ENCODE data around the gene PLEKHH1.

Gene PLEKHH1

DNA sequence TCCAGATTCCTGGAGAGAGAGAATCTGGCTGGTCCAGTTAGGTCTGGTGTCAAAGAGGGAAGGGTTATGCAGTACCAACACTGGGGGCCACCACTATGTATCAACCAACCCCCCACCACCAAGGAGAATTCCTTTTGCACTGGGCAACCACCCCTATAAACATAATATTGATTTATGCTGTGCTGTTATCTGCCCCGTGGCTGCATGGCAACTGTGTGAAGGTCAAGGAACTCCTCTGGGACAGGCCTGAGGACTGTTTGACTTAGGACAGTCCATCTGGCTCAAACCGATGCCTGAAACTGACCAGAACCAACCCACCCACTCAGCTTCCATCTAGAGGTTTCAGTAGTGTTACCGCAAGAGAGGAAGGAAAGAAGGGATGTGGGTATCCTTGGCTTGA lies 20.5 kb downstream of the PLEKHH1 start:
- Histone ChIP-seq H3K4me3 (replicated peaks; ENCODE audit: insufficient read depth, low read length) (no peak overlapping the region), H3K27me3 (ENCODE audit: insufficient read depth, poor library complexity, severe bottlenecking) (no peaks in the 10 kb centered on the region), H3K27ac (replicated peaks) (no peak overlapping the region)
- no peak for DNase-seq (ENCODE audit: low read depth in 1 of 2, low spot score in 1 of 2)
- TF ChIP-seq, protein P1, sequence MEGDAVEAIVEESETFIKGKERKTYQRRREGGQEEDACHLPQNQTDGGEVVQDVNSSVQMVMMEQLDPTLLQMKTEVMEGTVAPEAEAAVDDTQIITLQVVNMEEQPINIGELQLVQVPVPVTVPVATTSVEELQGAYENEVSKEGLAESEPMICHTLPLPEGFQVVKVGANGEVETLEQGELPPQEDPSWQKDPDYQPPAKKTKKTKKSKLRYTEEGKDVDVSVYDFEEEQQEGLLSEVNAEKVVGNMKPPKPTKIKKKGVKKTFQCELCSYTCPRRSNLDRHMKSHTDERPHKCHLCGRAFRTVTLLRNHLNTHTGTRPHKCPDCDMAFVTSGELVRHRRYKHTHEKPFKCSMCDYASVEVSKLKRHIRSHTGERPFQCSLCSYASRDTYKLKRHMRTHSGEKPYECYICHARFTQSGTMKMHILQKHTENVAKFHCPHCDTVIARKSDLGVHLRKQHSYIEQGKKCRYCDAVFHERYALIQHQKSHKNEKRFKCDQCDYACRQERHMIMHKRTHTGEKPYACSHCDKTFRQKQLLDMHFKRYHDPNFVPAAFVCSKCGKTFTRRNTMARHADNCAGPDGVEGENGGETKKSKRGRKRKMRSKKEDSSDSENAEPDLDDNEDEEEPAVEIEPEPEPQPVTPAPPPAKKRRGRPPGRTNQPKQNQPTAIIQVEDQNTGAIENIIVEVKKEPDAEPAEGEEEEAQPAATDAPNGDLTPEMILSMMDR (IDR thresholded peaks at IDR 0.05; ENCODE audit: insufficient read depth, low read length), result no peak
- TF ChIP-seq GABPA (IDR thresholded peaks at IDR 0.05; ENCODE audit: low read depth) (no peak), POLR2AphosphoS5 (IDR thresholded peaks at IDR 0.05; ENCODE audit: low read depth) (no peak), SPI1 (IDR thresholded peaks at IDR 0.05; ENCODE audit: borderline replicate concordance, low read depth) (no peak)
- TF ChIP-seq, protein P2, sequence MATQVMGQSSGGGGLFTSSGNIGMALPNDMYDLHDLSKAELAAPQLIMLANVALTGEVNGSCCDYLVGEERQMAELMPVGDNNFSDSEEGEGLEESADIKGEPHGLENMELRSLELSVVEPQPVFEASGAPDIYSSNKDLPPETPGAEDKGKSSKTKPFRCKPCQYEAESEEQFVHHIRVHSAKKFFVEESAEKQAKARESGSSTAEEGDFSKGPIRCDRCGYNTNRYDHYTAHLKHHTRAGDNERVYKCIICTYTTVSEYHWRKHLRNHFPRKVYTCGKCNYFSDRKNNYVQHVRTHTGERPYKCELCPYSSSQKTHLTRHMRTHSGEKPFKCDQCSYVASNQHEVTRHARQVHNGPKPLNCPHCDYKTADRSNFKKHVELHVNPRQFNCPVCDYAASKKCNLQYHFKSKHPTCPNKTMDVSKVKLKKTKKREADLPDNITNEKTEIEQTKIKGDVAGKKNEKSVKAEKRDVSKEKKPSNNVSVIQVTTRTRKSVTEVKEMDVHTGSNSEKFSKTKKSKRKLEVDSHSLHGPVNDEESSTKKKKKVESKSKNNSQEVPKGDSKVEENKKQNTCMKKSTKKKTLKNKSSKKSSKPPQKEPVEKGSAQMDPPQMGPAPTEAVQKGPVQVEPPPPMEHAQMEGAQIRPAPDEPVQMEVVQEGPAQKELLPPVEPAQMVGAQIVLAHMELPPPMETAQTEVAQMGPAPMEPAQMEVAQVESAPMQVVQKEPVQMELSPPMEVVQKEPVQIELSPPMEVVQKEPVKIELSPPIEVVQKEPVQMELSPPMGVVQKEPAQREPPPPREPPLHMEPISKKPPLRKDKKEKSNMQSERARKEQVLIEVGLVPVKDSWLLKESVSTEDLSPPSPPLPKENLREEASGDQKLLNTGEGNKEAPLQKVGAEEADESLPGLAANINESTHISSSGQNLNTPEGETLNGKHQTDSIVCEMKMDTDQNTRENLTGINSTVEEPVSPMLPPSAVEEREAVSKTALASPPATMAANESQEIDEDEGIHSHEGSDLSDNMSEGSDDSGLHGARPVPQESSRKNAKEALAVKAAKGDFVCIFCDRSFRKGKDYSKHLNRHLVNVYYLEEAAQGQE (IDR thresholded peaks at IDR 0.05; ENCODE audit: insufficient replicate concordance, low read depth), result no peak

DNA sequence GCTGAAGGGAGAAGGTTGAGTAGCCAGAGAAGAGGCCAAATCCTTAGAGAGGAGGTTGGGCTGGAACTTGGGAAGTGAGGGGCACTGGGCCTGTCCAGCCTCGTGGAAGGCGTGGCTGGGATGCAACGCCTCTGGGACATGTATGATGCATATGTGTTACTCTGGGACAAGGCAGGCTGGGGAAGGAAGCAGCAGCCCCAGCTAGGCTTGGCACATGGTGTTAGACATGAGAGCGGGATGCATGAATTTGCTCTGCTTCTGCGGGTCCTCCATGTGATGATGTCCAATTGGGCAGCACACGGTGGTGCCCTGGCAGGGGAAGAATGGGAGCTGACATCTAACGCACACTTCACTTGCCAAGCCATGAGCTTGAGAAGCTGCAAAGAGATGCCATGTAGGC lies 21.3 kb downstream of the PLEKHH1 start:
- TF ChIP-seq POLR2AphosphoS5 (IDR thresholded peaks at IDR 0.05; ENCODE audit: low read depth) (no peak), GABPA (IDR thresholded peaks at IDR 0.05; ENCODE audit: low read depth) (no peak), SPI1 (IDR thresholded peaks at IDR 0.05; ENCODE audit: borderline replicate concordance, low read depth) (no peak)
- TF ChIP-seq, protein P1 (IDR thresholded peaks at IDR 0.05; ENCODE audit: insufficient read depth, low read length), result no peak
- TF ChIP-seq, protein P2 (IDR thresholded peaks at IDR 0.05; ENCODE audit: insufficient replicate concordance, low read depth), result no peak
- no peaks in the 10 kb centered on the region for H3K27me3 ChIP-seq (ENCODE audit: insufficient read depth, poor library complexity, severe bottlenecking)
- DNase-seq (ENCODE audit: low read depth in 1 of 2, low spot score in 1 of 2), result no peak
- H3K27ac ChIP-seq (replicated peaks), result no peak overlapping the region
- no peak overlapping the region for H3K4me3 ChIP-seq (replicated peaks; ENCODE audit: insufficient read depth, low read length)

DNA sequence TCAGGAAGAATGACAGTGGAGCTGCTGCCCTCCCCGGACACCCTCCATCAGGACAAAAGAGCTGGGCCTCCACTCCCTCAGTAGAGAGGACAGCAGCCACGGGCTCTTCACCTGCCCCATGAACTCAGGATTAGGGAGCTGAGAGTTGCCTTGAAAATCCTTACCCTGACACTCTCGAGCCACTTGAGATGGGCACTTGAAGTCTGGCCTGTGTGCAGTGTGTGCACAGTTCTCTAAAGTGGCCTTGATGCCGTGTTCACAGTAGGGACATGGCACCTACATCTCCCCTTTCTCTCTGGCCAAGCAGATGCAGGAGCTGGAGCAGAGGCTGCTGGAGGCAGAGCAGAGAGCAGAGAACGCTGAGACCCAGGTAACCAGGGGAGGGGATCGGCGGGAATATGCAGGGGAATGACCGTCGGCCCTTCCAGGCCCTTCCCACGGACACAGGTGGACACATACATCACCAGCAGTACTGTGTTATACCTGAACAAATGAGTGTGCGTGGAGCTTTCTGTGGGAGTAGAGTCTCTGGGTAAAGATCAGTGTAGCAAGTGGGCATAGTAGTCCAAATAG lies 22.5 kb downstream of the PLEKHH1 start:
- TF ChIP-seq, protein P1 (IDR thresholded peaks at IDR 0.05; ENCODE audit: insufficient read depth, low read length), result no peak
- TF ChIP-seq SPI1 (IDR thresholded peaks at IDR 0.05; ENCODE audit: borderline replicate concordance, low read depth), result no peak
- no peak overlapping the region for H3K4me3 ChIP-seq (replicated peaks; ENCODE audit: insufficient read depth, low read length)
- H3K27ac ChIP-seq (replicated peaks), result no peak overlapping the region
- H3K27me3 ChIP-seq (ENCODE audit: insufficient read depth, poor library complexity, severe bottlenecking), result no peaks in the 10 kb centered on the region
- no peak for DNase-seq (ENCODE audit: low read depth in 1 of 2, low spot score in 1 of 2)

DNA sequence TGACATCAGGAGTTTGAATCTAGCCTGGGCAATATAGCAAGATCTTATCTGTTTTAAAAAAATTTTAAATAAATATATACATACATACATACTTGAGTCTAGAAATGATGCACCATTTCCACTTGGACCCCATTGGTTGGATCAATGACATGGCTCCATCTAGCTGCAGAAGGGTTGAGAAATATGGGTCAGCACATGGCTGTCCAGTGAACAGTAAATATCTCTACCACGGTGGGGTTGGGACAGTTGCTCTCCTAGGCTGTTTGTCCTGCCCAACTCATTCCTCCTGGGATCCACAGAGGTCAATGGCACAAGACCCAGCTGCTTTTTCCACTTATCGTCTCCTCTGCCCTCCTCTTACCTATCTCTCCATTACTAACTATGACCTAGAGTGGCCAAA lies 23.6 kb downstream of the PLEKHH1 start:
- TF ChIP-seq, protein P2 (IDR thresholded peaks at IDR 0.05; ENCODE audit: insufficient replicate concordance, low read depth), result no peak
- TF ChIP-seq SPI1 (IDR thresholded peaks at IDR 0.05; ENCODE audit: borderline replicate concordance, low read depth), result no peak
- no peaks in the 10 kb centered on the region for H3K27me3 ChIP-seq (ENCODE audit: insufficient read depth, poor library complexity, severe bottlenecking)
- H3K4me3 ChIP-seq (replicated peaks; ENCODE audit: insufficient read depth, low read length), result no peak overlapping the region
- no peak for DNase-seq (ENCODE audit: low read depth in 1 of 2, low spot score in 1 of 2)
- no peak overlapping the region for H3K27ac ChIP-seq (replicated peaks)

Measured in HL-60 (cell line).